ENCODE results near the gene IMPA2. TPM values are rescaled to one million over a fixed set of nuclear protein-coding genes. Genes with fewer than 3 reads are reported as not detected.
"Not testable (repeated sequence)": the region's sequence is repeated elsewhere in the genome, so short reads cannot be mapped to it uniquely, and the experiment has no call there.

The IMPA2 gene
- total RNA-seq, 2 donors from 2014 or later: 17.2 to 28.4 TPM

DNA sequence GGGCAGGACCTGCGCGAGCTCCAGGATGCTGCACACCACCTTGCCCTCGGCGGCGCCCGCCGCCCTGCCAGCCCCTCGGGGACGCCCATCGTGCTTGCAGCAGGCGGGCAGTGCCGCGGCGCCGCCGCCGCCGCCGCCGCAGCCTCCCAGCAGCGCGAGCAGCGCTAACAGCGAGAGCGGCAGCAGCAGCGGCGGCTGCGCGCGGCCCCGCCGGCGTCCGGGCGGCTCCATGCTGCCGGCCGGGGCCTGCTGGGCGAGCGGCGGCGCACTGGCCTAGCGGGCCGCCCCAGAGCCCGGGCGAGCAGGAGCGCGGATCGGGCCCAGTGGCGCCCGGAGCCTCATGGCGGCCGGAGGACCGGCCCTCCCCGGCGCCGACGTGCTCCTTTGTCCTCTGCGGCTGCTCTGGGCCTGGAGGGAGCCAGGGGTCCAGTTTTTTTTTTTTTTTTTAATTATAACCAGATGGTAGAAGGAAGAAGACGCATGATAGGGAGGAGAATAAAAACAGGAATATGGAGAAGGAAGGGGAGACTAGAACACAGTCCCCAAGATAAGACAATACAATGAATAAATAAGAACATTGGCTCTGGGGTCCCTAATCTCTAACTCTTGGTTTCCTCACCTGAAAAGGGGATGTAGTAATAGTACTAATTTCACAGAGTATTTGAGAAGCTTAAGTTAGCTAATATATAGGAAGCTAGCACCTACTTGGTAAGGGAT is 95.3 kb downstream of the IMPA2 start:
- intact Hi-C loops (cut with DNase I): no loop called here
- DNase-seq (peak; percentile 24), ATAC-seq (peak; percentile 82 to 88)

DNA sequence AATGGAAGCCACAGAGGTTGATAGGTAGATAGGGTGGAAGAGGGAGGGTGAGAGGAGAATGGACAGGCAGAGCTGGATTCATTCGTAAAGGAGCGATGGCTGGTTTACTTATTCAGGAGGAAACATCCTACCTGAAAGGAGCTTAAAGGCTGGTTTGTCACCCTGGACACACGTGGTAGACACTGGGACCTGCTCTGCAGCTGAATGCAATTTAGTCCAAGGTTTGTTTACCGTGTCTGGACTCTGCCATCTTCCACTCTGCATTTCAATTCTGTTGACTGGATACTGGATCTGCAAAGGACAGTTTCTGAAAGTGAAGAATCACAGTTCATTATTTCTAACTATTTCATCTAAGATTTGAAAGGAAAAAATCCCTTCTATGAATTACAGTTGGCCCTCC is 96.7 kb downstream of the IMPA2 start:
- ATAC-seq; intact Hi-C loops (cut with DNase I); DNase-seq: not testable (repeated sequence)

DNA sequence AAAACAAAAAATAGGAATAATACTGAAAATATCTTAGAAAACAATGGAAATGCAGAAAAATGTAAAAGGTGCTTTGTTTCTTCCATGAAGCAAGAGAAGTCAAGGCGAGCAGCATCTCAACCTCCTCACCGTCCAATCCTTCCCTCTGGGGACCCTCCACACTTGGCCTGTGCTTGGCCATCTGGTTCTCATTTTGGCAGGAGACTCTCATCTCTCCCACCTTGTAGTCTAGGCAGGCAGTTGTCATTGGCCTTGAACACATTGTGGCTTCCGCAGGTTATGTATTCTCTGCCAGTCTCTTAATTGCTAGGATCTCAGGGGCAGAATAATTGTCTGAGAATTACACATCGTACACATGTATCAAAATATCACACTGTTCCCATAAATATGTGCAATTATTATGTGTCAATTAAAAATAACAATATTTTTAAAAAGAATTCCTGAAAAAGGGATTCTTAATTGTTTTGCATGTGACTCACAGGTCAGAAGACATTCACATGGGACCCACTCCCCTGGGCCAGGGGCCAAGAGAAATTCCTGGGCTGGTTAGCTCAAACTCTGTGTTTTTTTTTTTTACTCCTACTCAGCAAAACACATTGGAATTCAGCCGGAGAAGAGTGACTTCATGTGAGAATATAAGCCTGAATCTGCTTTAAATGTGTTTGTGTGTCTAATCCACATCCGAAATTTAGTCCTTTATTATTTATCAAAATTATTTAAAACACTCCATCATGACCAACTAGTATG is 98.4 kb downstream of the IMPA2 start:
- intact Hi-C loops (cut with DNase I): no loop called here
- DNase-seq: no peak
- ATAC-seq: peak in 1 of 2 donors; percentile 58

Other genes starting within 250 kb of the IMPA2 start
- 10 to 100 TPM; 25.6 to 35.3 TPM for gene CHMP1B, start 130.1 kb upstream of the IMPA2 start, total RNA-seq
- gene MPPE1, start 73.2 kb upstream of the IMPA2 start, total RNA-seq: 10 to 100 TPM; 26.5 to 30.0 TPM
- not detected for gene ANKRD62, start 112.3 kb downstream of the IMPA2 start, total RNA-seq

All from left cardiac atrium (tissue), 4 donors.